Endothelial cell of umbilical vein (primary cell): ENCODE data around the gene PRKCZ. TPM values are rescaled to one million over a fixed set of nuclear protein-coding genes. Genes with fewer than 3 reads are reported as not detected.

Experiments used
- BruUV-seq: library from RNA; stranded (reverse); fragments of 400-500 nt; replicated peaks from 2 replicates; lab custom pipeline; 2021; lab: Mats Ljungman, UMichigan
- CTCF ChIA-PET: fragments of 300-600, 350-600 bp; sonication (Branson Sonifier 250); formaldehyde crosslinking; loops from one replicate; lab custom pipeline; 2021; ENCODE audit warnings: antibody characterized with exemption, inconsistent platforms; lab: Charles Lee
- POLR2A ChIA-PET: fragments of 300-600, 350-600 bp; sonication (Branson Sonifier 250); formaldehyde crosslinking; loops from one replicate; lab custom pipeline; 2021; ENCODE audit warnings: antibody characterized with exemption, inconsistent platforms; lab: Charles Lee
- DNase-seq: peaks from one replicate; pipeline ENCODE4 v3.0.0-alpha.2; 2011; ENCODE audit warnings: low read depth, low spot score
- FAIRE-seq: peaks from 2 replicates; lab custom pipeline; 2011; peaks lifted over from hg19 to GRCh38; lab: Jason Lieb, UNC
- H2AFZ ChIP-seq: 2 replicates; pipeline ENCODE4 v1.6.0; 2012; ENCODE audit warnings: low read depth, low read length, control low read depth, inconsistent platforms
- H3K27ac ChIP-seq: 2 replicates; pipeline ENCODE4 v1.5.1; 2011; ENCODE audit warnings: low read depth, mild to moderate bottlenecking, control low read depth, low read length, moderate library complexity; ENCODE audit not compliant: insufficient read depth
- H3K27me3 ChIP-seq, 2 experiments: 2 replicates each; pipeline versions ENCODE4 v1.6.0 to v1.6.1; 2011; ENCODE audit warnings: low read length in 2 of 2, mixed read lengths in 1 of 2; ENCODE audit not compliant: control insufficient read depth in 2 of 2, insufficient read depth in 2 of 2
- H3K36me3 ChIP-seq, 2 experiments: 2 replicates in 1 of 2; 3 replicates in 1 of 2; pipeline ENCODE4 v1.5.1; 2011; ENCODE audit warnings: low read length in 2 of 2, mild to moderate bottlenecking in 1 of 2, moderate library complexity in 1 of 2; ENCODE audit not compliant: control insufficient read depth in 2 of 2, insufficient read depth in 2 of 2; ENCODE audit errors: extremely low read depth in 1 of 2
- H3K4me1 ChIP-seq: 3 replicates; pipeline ENCODE4 v1.5.1; 2011; ENCODE audit warnings: mild to moderate bottlenecking, low read length; ENCODE audit not compliant: control insufficient read depth, insufficient read depth; ENCODE audit errors: extremely low read depth
- H3K4me2 ChIP-seq: 2 replicates; pipeline ENCODE4 v1.6.1; 2011; ENCODE audit warnings: low read length, control low read depth, mixed read lengths; ENCODE audit not compliant: insufficient read depth
- H3K4me3 ChIP-seq, 3 experiments: fragments of 200-600 bp in 1 of 3; sonication (generic), shearing (Covaris generic) in 1 of 3; replicated peaks in 1 of 3; 2 replicates each; pipeline ENCODE4 v1.5.1; 2011 to 2016; ENCODE audit warnings: control low read depth in 3 of 3, low read length in 3 of 3, mild to moderate bottlenecking in 2 of 3, inconsistent platforms in 1 of 3, low read depth in 1 of 3, moderate library complexity in 1 of 3; ENCODE audit not compliant: insufficient read depth in 1 of 3
- H3K79me2 ChIP-seq: 2 replicates; pipeline ENCODE4 v1.6.0; 2012; ENCODE audit warnings: low read length, inconsistent platforms; ENCODE audit not compliant: control insufficient read depth, insufficient read depth
- H3K9ac ChIP-seq: replicated peaks from 2 replicates; pipeline ENCODE3; 2011; ENCODE audit warnings: low read length, control low read depth; ENCODE audit not compliant: insufficient read depth; ENCODE audit errors: extremely low read depth
- H3K9me1 ChIP-seq: replicated peaks from 3 replicates; pipeline ENCODE4 v1.6.0; 2011; ENCODE audit warnings: mild to moderate bottlenecking, low read length; ENCODE audit not compliant: control insufficient read depth, insufficient read depth; ENCODE audit errors: extremely low read depth
- H3K9me3 ChIP-seq: replicated peaks from 2 replicates; pipeline ENCODE4 v1.5.1; 2012; ENCODE audit warnings: low read length, inconsistent platforms; ENCODE audit not compliant: control insufficient read depth, insufficient read depth
- H4K20me1 ChIP-seq: replicated peaks from 2 replicates; pipeline ENCODE3; 2011; ENCODE audit warnings: mild to moderate bottlenecking, low read length; ENCODE audit not compliant: control insufficient read depth, insufficient read depth; ENCODE audit errors: extremely low read depth
- CTCF ChIP-seq, 2 donors: IDR thresholded peaks; 1 replicate in 1 of 2; 2 replicates in 1 of 2; pipeline ENCODE4 v1.5.1; 2011; ENCODE audit warnings: low read length in 2 of 2, mild to moderate bottlenecking in 2 of 2, moderate library complexity in 2 of 2, control low read depth in 1 of 2, inconsistent platforms in 1 of 2, low read depth in 1 of 2; ENCODE audit not compliant: insufficient read depth in 1 of 2; ENCODE audit errors: extremely low read depth in 1 of 2
- EZH2 ChIP-seq: IDR thresholded peaks from 2 replicates; pipeline ENCODE4 v1.6.1; 2012; ENCODE audit warnings: borderline replicate concordance, low read depth, mild to moderate bottlenecking, moderate library complexity, low read length, inconsistent platforms; ENCODE audit not compliant: severe bottlenecking
- FOS ChIP-seq: IDR thresholded peaks from 2 replicates; pipeline ENCODE4 v1.6.1; 2011; ENCODE audit warnings: mild to moderate bottlenecking, low read length, moderate library complexity, borderline replicate concordance; ENCODE audit not compliant: insufficient read depth
- GATA2 ChIP-seq: IDR thresholded peaks from 2 replicates; pipeline ENCODE4 v1.7.0; 2011; ENCODE audit warnings: low read depth, mild to moderate bottlenecking, moderate library complexity, mixed read lengths, low read length; ENCODE audit not compliant: insufficient read length, insufficient read depth
- JUN ChIP-seq: IDR thresholded peaks from 2 replicates; pipeline ENCODE4 v1.6.1; 2011; ENCODE audit warnings: borderline replicate concordance, low read depth; ENCODE audit not compliant: insufficient read length, insufficient read depth
- MAX ChIP-seq: IDR thresholded peaks from 2 replicates; pipeline ENCODE4 v1.6.1; 2011; ENCODE audit not compliant: insufficient read depth, insufficient read length
- POLR2A ChIP-seq: IDR thresholded peaks from 2 replicates; pipeline ENCODE4 v1.6.1; 2012; ENCODE audit warnings: low read depth, mild to moderate bottlenecking, control low read depth, low read length
- POLR2AphosphoS5 ChIP-seq: IDR thresholded peaks from 2 replicates; pipeline ENCODE4 v1.6.1; 2012; ENCODE audit warnings: low read depth, mild to moderate bottlenecking, control low read depth, low read length, moderate library complexity; ENCODE audit not compliant: insufficient read depth
- dilution Hi-C: fragments of 300-500 bp; cut with MboI; formaldehyde crosslinking; loops from one replicate; pipeline ENCODE4 v1.15.0; 2019; ENCODE audit warnings: low sequenced_read_pairs; ENCODE audit not compliant: extremely low pct_ligation_motif_present
- intact Hi-C: fragments of 100-400 bp; cut with micrococcal nuclease; formaldehyde crosslinking; loops from one replicate; pipeline ENCODE4 v1.10.0; 2022
- polyA plus RNA-seq, 4 experiments: library from polyadenylated mRNA; depleted of rRNA in 3 of 4; stranded (reverse) in 3 of 4; unstranded in 1 of 4; fragments of >200 nt; gene quantifications; 2 replicates each; pipeline versions ENCODE4 v1.2.1 to v1.2.3, GENCODE V29; 2011 to 2012; ENCODE audit warnings: missing spikeins in 1 of 4
- total RNA-seq: library from RNA; stranded (reverse); gene quantifications from 2 replicates; pipeline ENCODE4 v1.2.3, GENCODE V29; 2021

PRKCZ gene
- total and polyA plus RNA-seq, 2 donors (not counting 3 experiments of a cell fraction or from before 2014, with no cell fraction given), result 0.22 to 1.7 TPM

- intact Hi-C loops, result no loop called here
- Histone ChIP-seq H3K4me2 (no peak overlapping the region), H3K27me3 (no peaks in the 10 kb centered on the region), H3K27ac (no peak overlapping the region), H4K20me1 (no peaks in the 10 kb centered on the region), H3K4me1 (no peaks in the 10 kb centered on the region), H3K9me1 (no peaks in the 10 kb centered on the region), H2AFZ (no peak overlapping the region), H3K9me3 (no peaks in the 10 kb centered on the region), H3K4me3 (no peak overlapping the region), H3K9ac (no peak overlapping the region), H3K36me3 (no peaks in the 10 kb centered on the region), H3K79me2 (no peaks in the 10 kb centered on the region)
- FAIRE-seq (no peak), DNase-seq (no peak)
- BruUV-seq, result no TSS peak
- TF ChIP-seq POLR2AphosphoS5 (no peak), FOS (no peak), GATA2 (no peak), JUN (no peak), EZH2 (no peak), POLR2A (no peak), CTCF (IDR thresholded peaks at IDR 0.05; ENCODE audit: extremely low read depth in 1 of 2, insufficient read depth in 1 of 2, low read depth in 1 of 2, low read length in 2 of 2) (no peak), MAX (no peak)
- ChIA-PET CTCF (no interaction called here), POLR2A (no interaction called here)
- dilution Hi-C loops, result no loop called here
These were observed 37.6 kb downstream of the PRKCZ start for GRCh38 chr1:2087766-2088165.
